Cardiac septum (tissue), 1 donor: ENCODE measurements around the gene PAQR7. TPM values are rescaled to one million over a fixed set of nuclear protein-coding genes. Genes with fewer than 3 reads are reported as not detected.

Experiments used
- microRNA-seq: library from miRNA; unstranded; fragments of <30 nt; microRNA quantifications from one replicate; pipeline ENCODE4 v1.2.0, GENCODE V29; 2020
- total RNA-seq: library from RNA; stranded (reverse); fragmentation: NEBNext Ultra II Directional; extraction: Animal tissue kit (Norgen Biotek cat#: 25700); gene quantifications from one replicate; pipeline ENCODE4 v1.2.1, GENCODE V29; 2021
- donor health status: DM: no; HTN: no; CAD: no.

Gene PAQR7
- total RNA-seq, 1 donor from 2014 or later: 2.4 TPM

Small RNAs within 50 kb of the gene (microRNA-seq; reads per million reads assigned to microRNA genes)
- gene MIR3917: not detected

Other genes with a start within 250 kb of the PAQR7 start
- gene SELENON, start 75.5 kb downstream of the PAQR7 start, total RNA-seq: 53.0 TPM
- 187 TPM for gene MTFR1L, start 55.8 kb downstream of the PAQR7 start, total RNA-seq
- gene AUNIP, start 16.3 kb downstream of the PAQR7 start, total RNA-seq: not detected
- gene STMN1, start 30.7 kb upstream of the PAQR7 start, total RNA-seq: 55.4 TPM
- 18.5 TPM for gene PAFAH2, start 122.4 kb upstream of the PAQR7 start, total RNA-seq
- gene EXTL1, start 146.1 kb upstream of the PAQR7 start, total RNA-seq: 9.2 TPM
- 5.0 TPM for gene SLC30A2, start 170.4 kb upstream of the PAQR7 start, total RNA-seq
- 123 TPM for gene TRIM63, start 191.9 kb upstream of the PAQR7 start, total RNA-seq
- gene PDIK1L, start 236.1 kb upstream of the PAQR7 start, total RNA-seq: 3.5 TPM